ENCODE measurements around the gene RELL1.

- TF ChIP-seq OVOL3 (tag by site-specific recombination; IDR thresholded peaks at IDR 0.05) (no peak), ZNF580 (tag by site-specific recombination; IDR thresholded peaks at IDR 0.05) (no peak), SP2 (tag by site-specific recombination; IDR thresholded peaks at IDR 0.05) (no peak), ZBTB21 (tag by site-specific recombination; IDR thresholded peaks at IDR 0.05) (no peak), RBAK (tag by site-specific recombination; IDR thresholded peaks at IDR 0.05) (no peak), ZNF19 (tag by site-specific recombination; IDR thresholded peaks at IDR 0.05; ENCODE audit: low read depth) (no peak), GLIS1 (tag by site-specific recombination; IDR thresholded peaks at IDR 0.05) (no peak), ZNF404 (tag by site-specific recombination; IDR thresholded peaks at IDR 0.05) (no peak), ZNF561 (tag by site-specific recombination; IDR thresholded peaks at IDR 0.05; ENCODE audit: borderline replicate concordance) (no peak), ZNF707 (tag by site-specific recombination; IDR thresholded peaks at IDR 0.05) (no peak)
- TF ChIP-seq, protein P1, sequence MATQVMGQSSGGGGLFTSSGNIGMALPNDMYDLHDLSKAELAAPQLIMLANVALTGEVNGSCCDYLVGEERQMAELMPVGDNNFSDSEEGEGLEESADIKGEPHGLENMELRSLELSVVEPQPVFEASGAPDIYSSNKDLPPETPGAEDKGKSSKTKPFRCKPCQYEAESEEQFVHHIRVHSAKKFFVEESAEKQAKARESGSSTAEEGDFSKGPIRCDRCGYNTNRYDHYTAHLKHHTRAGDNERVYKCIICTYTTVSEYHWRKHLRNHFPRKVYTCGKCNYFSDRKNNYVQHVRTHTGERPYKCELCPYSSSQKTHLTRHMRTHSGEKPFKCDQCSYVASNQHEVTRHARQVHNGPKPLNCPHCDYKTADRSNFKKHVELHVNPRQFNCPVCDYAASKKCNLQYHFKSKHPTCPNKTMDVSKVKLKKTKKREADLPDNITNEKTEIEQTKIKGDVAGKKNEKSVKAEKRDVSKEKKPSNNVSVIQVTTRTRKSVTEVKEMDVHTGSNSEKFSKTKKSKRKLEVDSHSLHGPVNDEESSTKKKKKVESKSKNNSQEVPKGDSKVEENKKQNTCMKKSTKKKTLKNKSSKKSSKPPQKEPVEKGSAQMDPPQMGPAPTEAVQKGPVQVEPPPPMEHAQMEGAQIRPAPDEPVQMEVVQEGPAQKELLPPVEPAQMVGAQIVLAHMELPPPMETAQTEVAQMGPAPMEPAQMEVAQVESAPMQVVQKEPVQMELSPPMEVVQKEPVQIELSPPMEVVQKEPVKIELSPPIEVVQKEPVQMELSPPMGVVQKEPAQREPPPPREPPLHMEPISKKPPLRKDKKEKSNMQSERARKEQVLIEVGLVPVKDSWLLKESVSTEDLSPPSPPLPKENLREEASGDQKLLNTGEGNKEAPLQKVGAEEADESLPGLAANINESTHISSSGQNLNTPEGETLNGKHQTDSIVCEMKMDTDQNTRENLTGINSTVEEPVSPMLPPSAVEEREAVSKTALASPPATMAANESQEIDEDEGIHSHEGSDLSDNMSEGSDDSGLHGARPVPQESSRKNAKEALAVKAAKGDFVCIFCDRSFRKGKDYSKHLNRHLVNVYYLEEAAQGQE (tag by site-specific recombination; IDR thresholded peaks at IDR 0.05) = no peak
- TF ChIP-seq, protein P2, sequence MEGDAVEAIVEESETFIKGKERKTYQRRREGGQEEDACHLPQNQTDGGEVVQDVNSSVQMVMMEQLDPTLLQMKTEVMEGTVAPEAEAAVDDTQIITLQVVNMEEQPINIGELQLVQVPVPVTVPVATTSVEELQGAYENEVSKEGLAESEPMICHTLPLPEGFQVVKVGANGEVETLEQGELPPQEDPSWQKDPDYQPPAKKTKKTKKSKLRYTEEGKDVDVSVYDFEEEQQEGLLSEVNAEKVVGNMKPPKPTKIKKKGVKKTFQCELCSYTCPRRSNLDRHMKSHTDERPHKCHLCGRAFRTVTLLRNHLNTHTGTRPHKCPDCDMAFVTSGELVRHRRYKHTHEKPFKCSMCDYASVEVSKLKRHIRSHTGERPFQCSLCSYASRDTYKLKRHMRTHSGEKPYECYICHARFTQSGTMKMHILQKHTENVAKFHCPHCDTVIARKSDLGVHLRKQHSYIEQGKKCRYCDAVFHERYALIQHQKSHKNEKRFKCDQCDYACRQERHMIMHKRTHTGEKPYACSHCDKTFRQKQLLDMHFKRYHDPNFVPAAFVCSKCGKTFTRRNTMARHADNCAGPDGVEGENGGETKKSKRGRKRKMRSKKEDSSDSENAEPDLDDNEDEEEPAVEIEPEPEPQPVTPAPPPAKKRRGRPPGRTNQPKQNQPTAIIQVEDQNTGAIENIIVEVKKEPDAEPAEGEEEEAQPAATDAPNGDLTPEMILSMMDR (tag by site-specific recombination; IDR thresholded peaks at IDR 0.05) = no peak
- TF ChIP-seq, protein P3, sequence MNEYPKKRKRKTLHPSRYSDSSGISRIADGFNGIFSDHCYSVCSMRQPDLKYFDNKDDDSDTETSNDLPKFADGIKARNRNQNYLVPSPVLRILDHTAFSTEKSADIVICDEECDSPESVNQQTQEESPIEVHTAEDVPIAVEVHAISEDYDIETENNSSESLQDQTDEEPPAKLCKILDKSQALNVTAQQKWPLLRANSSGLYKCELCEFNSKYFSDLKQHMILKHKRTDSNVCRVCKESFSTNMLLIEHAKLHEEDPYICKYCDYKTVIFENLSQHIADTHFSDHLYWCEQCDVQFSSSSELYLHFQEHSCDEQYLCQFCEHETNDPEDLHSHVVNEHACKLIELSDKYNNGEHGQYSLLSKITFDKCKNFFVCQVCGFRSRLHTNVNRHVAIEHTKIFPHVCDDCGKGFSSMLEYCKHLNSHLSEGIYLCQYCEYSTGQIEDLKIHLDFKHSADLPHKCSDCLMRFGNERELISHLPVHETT (tag by site-specific recombination; IDR thresholded peaks at IDR 0.05) = no peak
- TF ChIP-seq, protein P4, sequence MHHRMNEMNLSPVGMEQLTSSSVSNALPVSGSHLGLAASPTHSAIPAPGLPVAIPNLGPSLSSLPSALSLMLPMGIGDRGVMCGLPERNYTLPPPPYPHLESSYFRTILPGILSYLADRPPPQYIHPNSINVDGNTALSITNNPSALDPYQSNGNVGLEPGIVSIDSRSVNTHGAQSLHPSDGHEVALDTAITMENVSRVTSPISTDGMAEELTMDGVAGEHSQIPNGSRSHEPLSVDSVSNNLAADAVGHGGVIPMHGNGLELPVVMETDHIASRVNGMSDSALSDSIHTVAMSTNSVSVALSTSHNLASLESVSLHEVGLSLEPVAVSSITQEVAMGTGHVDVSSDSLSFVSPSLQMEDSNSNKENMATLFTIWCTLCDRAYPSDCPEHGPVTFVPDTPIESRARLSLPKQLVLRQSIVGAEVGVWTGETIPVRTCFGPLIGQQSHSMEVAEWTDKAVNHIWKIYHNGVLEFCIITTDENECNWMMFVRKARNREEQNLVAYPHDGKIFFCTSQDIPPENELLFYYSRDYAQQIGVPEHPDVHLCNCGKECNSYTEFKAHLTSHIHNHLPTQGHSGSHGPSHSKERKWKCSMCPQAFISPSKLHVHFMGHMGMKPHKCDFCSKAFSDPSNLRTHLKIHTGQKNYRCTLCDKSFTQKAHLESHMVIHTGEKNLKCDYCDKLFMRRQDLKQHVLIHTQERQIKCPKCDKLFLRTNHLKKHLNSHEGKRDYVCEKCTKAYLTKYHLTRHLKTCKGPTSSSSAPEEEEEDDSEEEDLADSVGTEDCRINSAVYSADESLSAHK (tag by site-specific recombination; IDR thresholded peaks at IDR 0.05) = no peak
Measured at GRCh38 chr4:37732526-37733186, 46.5 kb upstream of the RELL1 start.
